ENCODE data around the gene CDKN1C.

CDKN1C gene

GRCh38 chr11:2846470-2846869 lies 39.1 kb downstream of the CDKN1C start:
- DNase-seq, result no peak

GRCh38 chr11:2846056-2846455 lies 39.5 kb downstream of the CDKN1C start:
- no peak for DNase-seq

- DNase-seq, result no peak
Observed at GRCh38 chr11:2844996-2845395, 40.6 kb downstream of the CDKN1C start.

GRCh38 chr11:2844116-2844842 lies 41.3 kb downstream of the CDKN1C start:
- no peak for DNase-seq

- no peak for DNase-seq
Observed at GRCh38 chr11:2843551-2843950, 42.0 kb downstream of the CDKN1C start.

GRCh38 chr11:2842876-2843275 lies 42.7 kb downstream of the CDKN1C start:
- no peak for DNase-seq

GRCh38 chr11:2841411-2842190 lies 44.0 kb downstream of the CDKN1C start:
- no peak for DNase-seq

GRCh38 chr11:2839395-2839943 lies 46.1 kb downstream of the CDKN1C start:
- peak; percentile 55 for DNase-seq

GRCh38 chr11:2838676-2839294 lies 46.8 kb downstream of the CDKN1C start:
- no peak for DNase-seq

- no peak for DNase-seq
Observed at GRCh38 chr11:2838091-2838490, 47.5 kb downstream of the CDKN1C start.

GRCh38 chr11:2837651-2838050 lies 47.9 kb downstream of the CDKN1C start:
- no peak for DNase-seq

GRCh38 chr11:2837096-2837601 lies 48.4 kb downstream of the CDKN1C start:
- DNase-seq, result peak; percentile 70

- peak; percentile 68 for DNase-seq
Observed at GRCh38 chr11:2836315-2837095, 49.1 kb downstream of the CDKN1C start.

- DNase-seq, result no peak
Observed at GRCh38 chr11:2835751-2836150, 49.8 kb downstream of the CDKN1C start.

- DNase-seq, result no peak
Observed at GRCh38 chr11:2835296-2835695, 50.3 kb downstream of the CDKN1C start.

- DNase-seq, result no peak
Observed at GRCh38 chr11:2834503-2835273, 50.9 kb downstream of the CDKN1C start.

- DNase-seq, result no peak
Observed at GRCh38 chr11:2833716-2834502, 51.7 kb downstream of the CDKN1C start.
